GM12878 (cell line): ENCODE measurements around the gene PALD1. TPM values are rescaled to one million over a fixed set of nuclear protein-coding genes. Genes with fewer than 3 reads are reported as not detected.
A peak's percentile ranks its signal among the peaks of the same experiment; 100 is the strongest.

Source experiments
- ATAC-seq: fragments of 200-7000 bp; cut with Tn5 transposase; 3 replicates; pipeline ENCODE4 v1.9.1; 2020; ENCODE audit warnings: mild to moderate bottlenecking, moderate library complexity
- BruUV-seq: library from RNA; stranded (reverse); fragments of 400-500 nt; replicated peaks from 2 replicates; lab custom pipeline; 2021; lab: Mats Ljungman, UMichigan
- CTCF ChIA-PET: fragments of 300-600 bp; sonication (Branson Sonifier 250); formaldehyde crosslinking; extraction: SDS; loops from one replicate; lab custom pipeline; 2021; ENCODE audit warnings: inconsistent platforms; lab: Yijun Ruan, JAX
- POLR2A ChIA-PET: fragments of 350-600 bp; formaldehyde crosslinking; extraction: SDS; loops from one replicate; lab custom pipeline; 2021; ENCODE audit warnings: inconsistent platforms; lab: Charles Lee
- RAD21 ChIA-PET: fragments of 300-600 bp; sonication (Branson Sonifier 250); formaldehyde crosslinking; loops from one replicate; lab custom pipeline; 2023; ENCODE audit warnings: antibody characterized with exemption; ENCODE audit not compliant: unreplicated experiment; lab: Charles Lee
- SMC1A ChIA-PET: fragments of 300-600 bp; sonication (Branson Sonifier 250); formaldehyde crosslinking; loops from one replicate; lab custom pipeline; 2023; ENCODE audit not compliant: unreplicated experiment, uncharacterized antibody; lab: Charles Lee
- DNase-seq: peaks from one replicate; pipeline ENCODE4 v3.0.0-alpha.2; 2011; ENCODE audit warnings: low read depth, low spot score
- FAIRE-seq: peaks from 3 replicates; lab custom pipeline; 2011; peaks lifted over from hg19 to GRCh38; lab: Jason Lieb, UNC
- H2AFZ ChIP-seq: 2 replicates; pipeline ENCODE4 v1.6.0; 2011; ENCODE audit warnings: low read depth, low read length, control low read depth; ENCODE audit not compliant: control insufficient read depth
- H3K27ac ChIP-seq: 2 replicates; pipeline ENCODE4 v1.5.1; 2011; ENCODE audit warnings: control low read depth; ENCODE audit not compliant: control insufficient read depth, insufficient read depth
- H3K27me3 ChIP-seq, 2 experiments: replicated peaks in 1 of 2; 2 replicates each; pipeline versions ENCODE4 v1.6.0 to v1.6.1; 2011; ENCODE audit warnings: low read length in 1 of 2; ENCODE audit not compliant: control insufficient read depth in 2 of 2, insufficient read depth in 2 of 2
- H3K36me3 ChIP-seq, 2 experiments: 2 replicates each; pipeline ENCODE4 v1.5.1; 2011; ENCODE audit warnings: low read length in 1 of 2; ENCODE audit not compliant: control insufficient read depth in 2 of 2, insufficient read depth in 2 of 2
- H3K4me1 ChIP-seq: 2 replicates; pipeline ENCODE4 v1.6.1; 2011; ENCODE audit warnings: mild to moderate bottlenecking, low read length, moderate library complexity, mixed read lengths; ENCODE audit not compliant: control insufficient read depth, insufficient read depth
- H3K4me2 ChIP-seq: 2 replicates; pipeline ENCODE4 v1.6.0; 2011; ENCODE audit warnings: control low read depth; ENCODE audit not compliant: control insufficient read depth, insufficient read depth
- H3K4me3 ChIP-seq: fragments of 200-600 bp; sonication (generic); 2 replicates; pipeline ENCODE4 v1.5.1; 2016
- H3K79me2 ChIP-seq: 2 replicates; pipeline ENCODE4 v1.6.0; 2011; ENCODE audit warnings: low read length; ENCODE audit not compliant: control insufficient read depth, insufficient read depth
- H3K9ac ChIP-seq: 2 replicates; pipeline ENCODE4 v1.8.0; 2011; ENCODE audit warnings: low read length, control low read depth, mixed read lengths; ENCODE audit not compliant: control insufficient read depth, insufficient read depth
- H3K9me3 ChIP-seq: replicated peaks from 3 replicates; pipeline ENCODE4 v1.5.1; 2011; ENCODE audit warnings: mild to moderate bottlenecking, low read length; ENCODE audit not compliant: control insufficient read depth, insufficient read depth
- H4K20me1 ChIP-seq: 2 replicates; pipeline ENCODE4 v1.6.0; 2011; ENCODE audit not compliant: control insufficient read depth, insufficient read depth
- ASH2L ChIP-seq: fragments of 300-600, 200-600 bp; sonication (generic); IDR thresholded peaks from 2 replicates; pipeline ENCODE4 v1.6.1; 2017; ENCODE audit warnings: low read depth, mild to moderate bottlenecking, borderline replicate concordance
- CUX1 ChIP-seq: IDR thresholded peaks from 2 replicates; pipeline ENCODE4 v1.6.1; 2012; ENCODE audit warnings: improper control_type of control experiment, low read depth, low read length; ENCODE audit not compliant: insufficient replicate concordance
- FOS ChIP-seq: IDR thresholded peaks from 3 replicates; pipeline ENCODE4 v1.6.1; 2011; ENCODE audit warnings: borderline replicate concordance; ENCODE audit not compliant: insufficient read length; ENCODE audit errors: extremely low read depth
- FOXK2 ChIP-seq: fragments of 450-650 bp; IDR thresholded peaks from 2 replicates; pipeline ENCODE4 v1.6.1; 2017; ENCODE audit warnings: mild to moderate bottlenecking, moderate library complexity
- IKZF1 ChIP-seq: fragments of 450-650 bp; conservative IDR thresholded peaks from 2 replicates; pipeline ENCODE4 v1.6.1; 2017; ENCODE audit warnings: antibody characterized with exemption, mild to moderate bottlenecking
- KDM1A ChIP-seq: fragments of 200-600 bp; sonication (generic); IDR thresholded peaks from 2 replicates; pipeline ENCODE4 v1.6.1; 2016; ENCODE audit warnings: borderline replicate concordance
- PBX3 ChIP-seq: IDR thresholded peaks from 2 replicates; pipeline ENCODE4 v1.6.1; 2011; ENCODE audit warnings: mild to moderate bottlenecking, low read depth, low read length, moderate library complexity; ENCODE audit not compliant: insufficient replicate concordance
- SIN3A ChIP-seq: IDR thresholded peaks from 2 replicates; pipeline ENCODE4 v1.6.1; 2012; ENCODE audit warnings: low read depth, low read length, improper control_type of control experiment
- SRF ChIP-seq, 2 experiments: IDR thresholded peaks; 2 replicates each; pipeline ENCODE4 v1.6.1; 2011; ENCODE audit warnings: low read depth in 2 of 2, low read length in 2 of 2, mild to moderate bottlenecking in 1 of 2, moderate library complexity in 1 of 2
- TCF7 ChIP-seq: IDR thresholded peaks from 2 replicates; pipeline ENCODE4 v1.6.1; 2014; ENCODE audit warnings: antibody characterized with exemption, borderline replicate concordance
- ZBTB40 ChIP-seq: fragments of 450-650 bp; IDR thresholded peaks from 2 replicates; pipeline ENCODE4 v1.6.1; 2016; ENCODE audit warnings: mild to moderate bottlenecking, moderate library complexity, borderline replicate concordance
- WGBS: methylation state at CpG from one replicate; pipeline ENCODE4 v1.1.6; 2016; ENCODE audit warnings: low lambda C conversion rate; ENCODE audit not compliant: insufficient replicate concordance, insufficient coverage; ENCODE audit errors: missing lambda C conversion rate; 5-methylcytosine and 5-hydroxymethylcytosine counted together
- in situ Hi-C: fragments of 300-500 bp; cut with MboI; formaldehyde crosslinking; loops from 9 replicates; pipeline ENCODE4 v1.14.3; 2018; ENCODE audit warnings: mixed read lengths
- intact Hi-C: fragments of 100-400 bp; cut with micrococcal nuclease; formaldehyde crosslinking; loops from one replicate; pipeline ENCODE4 v1.14.2; 2022; ENCODE audit not compliant: unreplicated experiment
- polyA plus RNA-seq, 11 experiments: library from polyadenylated mRNA; depleted of rRNA in 4 of 11; unstranded in 6 of 11; stranded (reverse) in 5 of 11; fragments of >200 nt; fragmentation: Nextera tagmentation in 4 of 11; fragmentation: Illumina TruSeq in 1 of 11; extraction: Ambion mirVana in 4 of 11; extraction: Trizol in 1 of 11; gene quantifications; 1 replicate in 1 of 11; 2 replicates in 10 of 11; pipeline versions ENCODE4 v1.2.1 to v1.2.3, GENCODE V29; 2011 to 2016; ENCODE audit warnings: inconsistent platforms in 2 of 11, missing spikeins in 2 of 11, low read depth in 1 of 11
- total RNA-seq, 4 experiments: library from RNA; depleted of rRNA in 3 of 4; stranded (reverse); fragments of >200 nt in 3 of 4; fragmentation: Illumina TruSeq in 1 of 4; extraction: Trizol in 1 of 4; gene quantifications; 2 replicates each; pipeline versions ENCODE4 v1.2.1 to v1.2.3, GENCODE V29; 2013 to 2021

PALD1 gene
- total and polyA plus RNA-seq, 10 of the 15 experiments (the other 5 are each of a cell fraction or from before 2014, with no cell fraction given): 0.43 to 20.9 (median 9.0) TPM

GRCh38 chr10:70512149-70512639 is 33.6 kb downstream of the PALD1 start (continued):
- TF ChIP-seq ASH2L (no peak), ZBTB40 (no peak), KDM1A (no peak), IKZF1 (no peak), PBX3 (no peak)
- TF ChIP-seq, all 136 proteins: peak for 0

- WGBS: 0% methylated on average over 14 of the region's 14 CpGs
- FAIRE-seq: peak; percentile 80
- intact Hi-C loops (no loop called here), in situ Hi-C loops (no loop called here)
- Histone ChIP-seq H3K9ac (no peak overlapping the region), H3K27me3 (no peaks in the 10 kb centered on the region), H3K79me2 (no peaks in the 10 kb centered on the region; the same call in 1 of the 2 replicates), H3K9me3 (no peaks in the 10 kb centered on the region), H2AFZ (no peak overlapping the region), H3K4me2 (peak overlapping the region; percentile 36), H3K4me1 (peaks cover 18% of the 10 kb centered on the region), H3K36me3 (no peaks in the 10 kb centered on the region), H3K4me3 (no peak overlapping the region), H3K27ac (no peak overlapping the region), H4K20me1 (no peaks in the 10 kb centered on the region)
- no TSS peak for BruUV-seq
- ChIA-PET CTCF (interaction anchor here (0.9 to 2.2 kb wide), 5 partner anchors 20 to 109 kb away, joined by 3 to 12 read pairs (median 4); no protein-coding TSS in a partner anchor), POLR2A (interaction anchor here (0.5 to 0.8 kb wide), 2 partner anchors 19 to 21 kb away, joined by 4 to 9 read pairs; no protein-coding TSS in a partner anchor), SMC1A (interaction anchor here (0.8 to 3.3 kb wide), 7 partner anchors 15 to 40 kb away, joined by 3 to 24 read pairs (median 3); no protein-coding TSS in a partner anchor), RAD21 (interaction anchor here (1.0 to 3.5 kb wide), 5 partner anchors 16 to 36 kb away, joined by 3 to 19 read pairs (median 4); partner anchors contain the start of gene PALD1)
- ATAC-seq: peak; percentile 99
- peak; percentile 51 for DNase-seq
- no peak for TF ChIP-seq FOXK2
- TF ChIP-seq FOS: no peak
- TF ChIP-seq SIN3A: no peak
- TF ChIP-seq TCF7: no peak
- TF ChIP-seq CUX1: no peak
- no peak for TF ChIP-seq SRF (IDR thresholded peaks at IDR 0.05; ENCODE audit: low read depth in 2 of 2, low read length in 2 of 2)
Observed at GRCh38 chr10:70513848-70514309, 35.3 kb downstream of the PALD1 start.
